Measurements from ENCODE around the gene IRX1. TPM values are rescaled to one million over a fixed set of nuclear protein-coding genes. Genes with fewer than 3 reads are reported as not detected.

IRX1 gene
- total and polyA plus RNA-seq, 4 donors = 0.33 TPM; not detected in 3

DNA sequence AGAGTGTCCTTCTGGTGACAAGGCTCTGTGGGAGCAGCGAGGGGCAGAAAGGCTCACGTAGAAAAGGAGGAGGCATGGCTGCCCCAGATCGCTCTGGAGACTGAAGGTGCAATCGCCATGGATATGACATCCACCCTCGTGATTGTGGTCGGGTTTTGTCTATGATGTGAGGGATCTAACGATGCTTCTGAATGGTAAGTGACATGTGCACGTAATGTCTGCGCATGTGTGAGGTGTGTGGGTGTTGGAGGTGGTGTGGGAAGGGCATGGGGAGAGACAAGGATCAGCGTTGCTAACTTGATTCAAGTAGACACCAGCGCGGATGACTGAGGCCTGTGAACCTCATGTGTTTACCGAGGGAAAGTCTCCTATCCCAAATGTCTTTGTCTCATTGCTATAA lies 20.2 kb downstream of the IRX1 start (continued):
- TF ChIP-seq, protein P1, sequence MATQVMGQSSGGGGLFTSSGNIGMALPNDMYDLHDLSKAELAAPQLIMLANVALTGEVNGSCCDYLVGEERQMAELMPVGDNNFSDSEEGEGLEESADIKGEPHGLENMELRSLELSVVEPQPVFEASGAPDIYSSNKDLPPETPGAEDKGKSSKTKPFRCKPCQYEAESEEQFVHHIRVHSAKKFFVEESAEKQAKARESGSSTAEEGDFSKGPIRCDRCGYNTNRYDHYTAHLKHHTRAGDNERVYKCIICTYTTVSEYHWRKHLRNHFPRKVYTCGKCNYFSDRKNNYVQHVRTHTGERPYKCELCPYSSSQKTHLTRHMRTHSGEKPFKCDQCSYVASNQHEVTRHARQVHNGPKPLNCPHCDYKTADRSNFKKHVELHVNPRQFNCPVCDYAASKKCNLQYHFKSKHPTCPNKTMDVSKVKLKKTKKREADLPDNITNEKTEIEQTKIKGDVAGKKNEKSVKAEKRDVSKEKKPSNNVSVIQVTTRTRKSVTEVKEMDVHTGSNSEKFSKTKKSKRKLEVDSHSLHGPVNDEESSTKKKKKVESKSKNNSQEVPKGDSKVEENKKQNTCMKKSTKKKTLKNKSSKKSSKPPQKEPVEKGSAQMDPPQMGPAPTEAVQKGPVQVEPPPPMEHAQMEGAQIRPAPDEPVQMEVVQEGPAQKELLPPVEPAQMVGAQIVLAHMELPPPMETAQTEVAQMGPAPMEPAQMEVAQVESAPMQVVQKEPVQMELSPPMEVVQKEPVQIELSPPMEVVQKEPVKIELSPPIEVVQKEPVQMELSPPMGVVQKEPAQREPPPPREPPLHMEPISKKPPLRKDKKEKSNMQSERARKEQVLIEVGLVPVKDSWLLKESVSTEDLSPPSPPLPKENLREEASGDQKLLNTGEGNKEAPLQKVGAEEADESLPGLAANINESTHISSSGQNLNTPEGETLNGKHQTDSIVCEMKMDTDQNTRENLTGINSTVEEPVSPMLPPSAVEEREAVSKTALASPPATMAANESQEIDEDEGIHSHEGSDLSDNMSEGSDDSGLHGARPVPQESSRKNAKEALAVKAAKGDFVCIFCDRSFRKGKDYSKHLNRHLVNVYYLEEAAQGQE (IDR thresholded peaks at IDR 0.05) = no peak
- TF ChIP-seq, protein P2, sequence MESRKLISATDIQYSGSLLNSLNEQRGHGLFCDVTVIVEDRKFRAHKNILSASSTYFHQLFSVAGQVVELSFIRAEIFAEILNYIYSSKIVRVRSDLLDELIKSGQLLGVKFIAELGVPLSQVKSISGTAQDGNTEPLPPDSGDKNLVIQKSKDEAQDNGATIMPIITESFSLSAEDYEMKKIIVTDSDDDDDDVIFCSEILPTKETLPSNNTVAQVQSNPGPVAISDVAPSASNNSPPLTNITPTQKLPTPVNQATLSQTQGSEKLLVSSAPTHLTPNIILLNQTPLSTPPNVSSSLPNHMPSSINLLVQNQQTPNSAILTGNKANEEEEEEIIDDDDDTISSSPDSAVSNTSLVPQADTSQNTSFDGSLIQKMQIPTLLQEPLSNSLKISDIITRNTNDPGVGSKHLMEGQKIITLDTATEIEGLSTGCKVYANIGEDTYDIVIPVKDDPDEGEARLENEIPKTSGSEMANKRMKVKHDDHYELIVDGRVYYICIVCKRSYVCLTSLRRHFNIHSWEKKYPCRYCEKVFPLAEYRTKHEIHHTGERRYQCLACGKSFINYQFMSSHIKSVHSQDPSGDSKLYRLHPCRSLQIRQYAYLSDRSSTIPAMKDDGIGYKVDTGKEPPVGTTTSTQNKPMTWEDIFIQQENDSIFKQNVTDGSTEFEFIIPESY (IDR thresholded peaks at IDR 0.05) = no peak

DNA sequence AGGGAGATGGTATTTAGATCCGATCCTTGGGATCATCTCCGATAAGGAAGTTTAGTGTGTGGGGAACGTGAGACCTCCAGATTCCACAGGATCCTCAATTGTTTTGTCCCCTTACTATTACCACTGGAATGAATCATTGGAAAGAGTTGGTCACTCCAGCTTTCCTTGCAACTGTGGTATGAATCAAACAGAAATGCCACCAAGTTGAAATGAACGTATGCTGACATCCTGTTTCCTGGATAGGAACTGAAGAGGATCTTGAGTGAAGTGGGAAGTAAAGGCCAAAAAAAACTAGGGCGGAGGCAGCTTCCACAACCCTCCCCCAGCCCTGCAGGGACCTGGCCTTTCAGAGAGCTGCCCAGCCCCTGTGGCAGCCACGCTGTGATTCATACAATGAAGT lies 23.9 kb downstream of the IRX1 start:
- 74% methylated on average over 6 of the region's 6 CpGs for WGBS
- Histone ChIP-seq H3K27me3 (ENCODE audit: control insufficient read depth in 4 of 4, insufficient read depth in 4 of 4, low read length in 3 of 4) (peaks cover 0 to 4% (median 0%) of the 10 kb centered on the region in 4 donors), H3K36me3 (ENCODE audit: control insufficient read depth in 4 of 4, insufficient read depth in 3 of 4, low read depth in 1 of 4, low read length in 3 of 4) (no peaks in the 10 kb centered on the region), H3K9me3 (ENCODE audit: control insufficient read depth in 4 of 4, low read length in 3 of 4) (no peaks in the 10 kb centered on the region), H3K9ac (ENCODE audit: low read depth in 1 of 2, low read length in 2 of 2) (no peak overlapping the region), H3K4me1 (ENCODE audit: control insufficient read depth in 4 of 4, insufficient read depth in 4 of 4, low read length in 3 of 4) (no peaks in the 10 kb centered on the region), H3K27ac (ENCODE audit: low read depth in 1 of 2, low read length in 2 of 2) (no peak overlapping the region), H3K4me3 (ENCODE audit: low read depth in 1 of 3, low read length in 3 of 3) (no peak overlapping the region)
- DNase-seq (ENCODE audit: low spot score) = no peak
- TF ChIP-seq, protein P1 (IDR thresholded peaks at IDR 0.05) = no peak
- TF ChIP-seq, protein P2 (IDR thresholded peaks at IDR 0.05) = no peak
- TF ChIP-seq TAF1 (conservative IDR thresholded peaks at IDR 0.05) = no peak
- TF ChIP-seq HNF4G (IDR thresholded peaks at IDR 0.05) = no peak
- TF ChIP-seq SP1 (IDR thresholded peaks at IDR 0.05) = no peak
- TF ChIP-seq, protein P3, sequence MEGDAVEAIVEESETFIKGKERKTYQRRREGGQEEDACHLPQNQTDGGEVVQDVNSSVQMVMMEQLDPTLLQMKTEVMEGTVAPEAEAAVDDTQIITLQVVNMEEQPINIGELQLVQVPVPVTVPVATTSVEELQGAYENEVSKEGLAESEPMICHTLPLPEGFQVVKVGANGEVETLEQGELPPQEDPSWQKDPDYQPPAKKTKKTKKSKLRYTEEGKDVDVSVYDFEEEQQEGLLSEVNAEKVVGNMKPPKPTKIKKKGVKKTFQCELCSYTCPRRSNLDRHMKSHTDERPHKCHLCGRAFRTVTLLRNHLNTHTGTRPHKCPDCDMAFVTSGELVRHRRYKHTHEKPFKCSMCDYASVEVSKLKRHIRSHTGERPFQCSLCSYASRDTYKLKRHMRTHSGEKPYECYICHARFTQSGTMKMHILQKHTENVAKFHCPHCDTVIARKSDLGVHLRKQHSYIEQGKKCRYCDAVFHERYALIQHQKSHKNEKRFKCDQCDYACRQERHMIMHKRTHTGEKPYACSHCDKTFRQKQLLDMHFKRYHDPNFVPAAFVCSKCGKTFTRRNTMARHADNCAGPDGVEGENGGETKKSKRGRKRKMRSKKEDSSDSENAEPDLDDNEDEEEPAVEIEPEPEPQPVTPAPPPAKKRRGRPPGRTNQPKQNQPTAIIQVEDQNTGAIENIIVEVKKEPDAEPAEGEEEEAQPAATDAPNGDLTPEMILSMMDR (IDR thresholded peaks at IDR 0.05; ENCODE audit: low read depth, low read length, missing input control) = no peak
- no peak for TF ChIP-seq FOXA1 (IDR thresholded peaks at IDR 0.05)
- TF ChIP-seq GABPA (IDR thresholded peaks at IDR 0.05 in 1 of 2, conservative IDR thresholded peaks at IDR 0.05 in 1 of 2) = no peak
- TF ChIP-seq RAD21 (IDR thresholded peaks at IDR 0.05) = no peak
- TF ChIP-seq JUND (IDR thresholded peaks at IDR 0.05) = no peak
- TF ChIP-seq, protein P4, sequence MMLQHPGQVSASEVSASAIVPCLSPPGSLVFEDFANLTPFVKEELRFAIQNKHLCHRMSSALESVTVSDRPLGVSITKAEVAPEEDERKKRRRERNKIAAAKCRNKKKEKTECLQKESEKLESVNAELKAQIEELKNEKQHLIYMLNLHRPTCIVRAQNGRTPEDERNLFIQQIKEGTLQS (IDR thresholded peaks at IDR 0.05) = no peak
- TF ChIP-seq, protein P5, sequence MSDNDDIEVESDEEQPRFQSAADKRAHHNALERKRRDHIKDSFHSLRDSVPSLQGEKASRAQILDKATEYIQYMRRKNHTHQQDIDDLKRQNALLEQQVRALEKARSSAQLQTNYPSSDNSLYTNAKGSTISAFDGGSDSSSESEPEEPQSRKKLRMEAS (IDR thresholded peaks at IDR 0.05) = no peak
- TF ChIP-seq YY1 (IDR thresholded peaks at IDR 0.05) = no peak
- TF ChIP-seq NR2F2 (IDR thresholded peaks at IDR 0.05) = no peak
- no peak for TF ChIP-seq EGR1 (IDR thresholded peaks at IDR 0.05; ENCODE audit: low read depth in 2 of 2)
